Epithelial cell of proximal tubule (primary cell): ENCODE measurements around the gene NOTCH4. TPM values are rescaled to one million over a fixed set of nuclear protein-coding genes. Genes with fewer than 3 reads are reported as not detected.

Experiments
- DNase-seq: peaks from one replicate; pipeline ENCODE4 v3.0.0-alpha.2; 2011; ENCODE audit warnings: low read depth
- H3K4me3 ChIP-seq: 2 replicates; pipeline ENCODE4 v1.5.1; 2011; ENCODE audit warnings: low read depth, mild to moderate bottlenecking, low read length
- CTCF ChIP-seq: conservative IDR thresholded peaks from 2 replicates; pipeline ENCODE4 v1.5.1; 2012; ENCODE audit warnings: low read depth, mild to moderate bottlenecking, low read length
- total RNA-seq: library from RNA; depleted of rRNA; stranded (reverse); fragments of >200 nt; gene quantifications from 2 replicates; pipeline ENCODE4 v1.2.3, GENCODE V29; 2015

The NOTCH4 gene
- total RNA-seq, 1 donor from 2014 or later: 3.3 TPM

- no peak for TF ChIP-seq CTCF
- no peak for DNase-seq
- H3K4me3 ChIP-seq: peak within 1 kb of the TSS; percentile 99
Observed at GRCh38 chr6:32175711-32176475, 48.0 kb downstream of the NOTCH4 start, which contains the start of gene AGPAT1. AGPAT1 (minus strand) TSS chr6:32176084; CDS start chr6:32171496, 4,588 bp downstream.

GRCh38 chr6:32175322-32175710 lies 48.6 kb downstream of the NOTCH4 start:
- no peak for DNase-seq
- no peak for TF ChIP-seq CTCF
- peak overlapping the region; percentile 99 for H3K4me3 ChIP-seq

DNA sequence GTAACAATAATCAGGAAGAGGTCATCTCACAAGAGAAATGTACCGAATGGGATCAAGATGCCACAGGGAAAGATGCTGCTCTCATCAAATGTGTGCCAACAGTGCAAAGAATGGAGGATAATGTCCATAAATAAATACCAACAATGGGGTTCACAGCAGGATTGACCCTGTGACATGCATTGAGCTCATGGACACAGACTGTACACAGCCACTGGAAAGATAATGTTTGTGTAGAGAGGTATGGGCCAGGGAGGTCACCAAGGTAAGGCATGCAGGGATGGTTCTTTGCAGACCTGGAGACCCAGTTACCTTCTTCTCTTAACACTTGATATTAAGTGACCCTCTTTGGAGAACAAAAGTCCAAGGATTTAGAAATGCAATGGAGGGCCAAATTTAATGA lies 49.5 kb downstream of the NOTCH4 start:
- no peak for TF ChIP-seq CTCF
- H3K4me3 ChIP-seq: peak overlapping the region; percentile 99
- DNase-seq: no peak

DNA sequence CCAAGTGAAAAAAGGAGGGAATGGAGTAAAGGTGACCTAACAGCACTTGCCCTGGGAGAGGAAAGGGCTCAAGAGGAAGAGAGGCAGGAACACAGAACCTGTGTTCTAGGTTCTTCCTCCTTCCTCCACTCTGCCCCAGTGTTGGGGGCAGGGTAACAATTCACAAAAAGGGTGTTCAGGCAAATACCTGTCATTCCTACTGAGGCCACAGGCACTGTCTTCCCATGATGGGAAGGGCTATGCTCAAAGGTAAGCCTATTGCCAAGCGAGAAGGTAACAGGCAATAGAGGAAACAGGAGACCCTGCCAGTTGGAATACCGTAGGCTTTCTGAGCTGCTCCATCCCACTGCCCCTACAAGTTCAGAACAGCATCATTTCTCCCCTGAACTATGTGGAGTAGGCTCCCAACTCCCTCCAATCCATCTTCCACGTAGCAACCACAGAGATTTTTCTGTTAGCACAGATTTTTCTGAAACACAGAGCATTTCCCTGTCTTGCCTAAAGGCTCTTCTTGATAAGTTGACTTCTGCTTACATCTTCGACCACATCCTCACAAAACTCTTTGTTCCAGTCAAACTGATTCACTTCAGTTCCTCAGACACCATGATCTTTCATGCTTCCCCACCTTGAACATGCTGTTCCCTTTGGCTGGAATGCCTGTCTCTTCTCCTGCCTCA lies 50.7 kb downstream of the NOTCH4 start:
- no peak for TF ChIP-seq CTCF
- no peak overlapping the region for H3K4me3 ChIP-seq
- no peak for DNase-seq

GRCh38 chr6:32171234-32171633 lies 52.6 kb downstream of the NOTCH4 start:
- no peak for DNase-seq
- no peak for TF ChIP-seq CTCF

DNA sequence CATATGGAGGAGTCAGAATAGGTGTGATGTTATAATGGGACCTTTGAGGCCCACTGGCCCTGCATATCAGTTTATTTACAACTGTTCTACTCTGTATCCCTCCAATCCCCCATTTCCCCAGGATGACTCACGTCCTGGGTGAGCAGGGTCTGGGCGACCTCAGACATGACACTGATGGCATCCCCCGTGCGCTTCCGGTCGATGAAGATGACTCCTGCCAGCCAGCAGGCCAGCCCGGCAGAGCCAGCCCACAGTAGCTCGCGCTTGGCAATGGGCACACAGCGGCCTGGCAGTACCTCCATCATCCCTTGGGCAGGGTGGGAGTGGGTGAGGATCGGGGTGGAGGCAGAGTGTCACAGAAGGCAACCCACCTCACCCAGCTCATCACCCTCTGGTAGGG lies 53.6 kb downstream of the NOTCH4 start:
- no peak for DNase-seq
- H3K4me3 ChIP-seq: no peak overlapping the region
- TF ChIP-seq CTCF: no peak

More at GRCh38 chr6:32171234-32171633, 52.6 kb downstream of the NOTCH4 start:
- no peak overlapping the region for H3K4me3 ChIP-seq
